CD4-positive, alpha-beta T cell treated with Interleukin-4 for 1 hour (primary cell): ENCODE results near the gene TRIM44.
"Not testable (repeated sequence)": the region's sequence is repeated elsewhere in the genome, so short reads cannot be mapped to it uniquely, and the experiment has no call there.

Experiments
- DNase-seq, 2 donors: peaks; one replicate each; pipeline ENCODE4 v3.0.0-alpha.2; 2020 to 2022

TRIM44 gene

GRCh38 chr11:35761899-35762298, 99.3 kb downstream of the TRIM44 start:
- no peak for DNase-seq

GRCh38 chr11:35763301-35763700, 100.7 kb downstream of the TRIM44 start:
- no peak for DNase-seq

GRCh38 chr11:35763765-35764164, 101.2 kb downstream of the TRIM44 start:
- DNase-seq = no peak

- DNase-seq = no peak
Observed at GRCh38 chr11:35764417-35764816, 101.8 kb downstream of the TRIM44 start.

GRCh38 chr11:35765211-35765610, 102.6 kb downstream of the TRIM44 start:
- DNase-seq = no peak

DNA sequence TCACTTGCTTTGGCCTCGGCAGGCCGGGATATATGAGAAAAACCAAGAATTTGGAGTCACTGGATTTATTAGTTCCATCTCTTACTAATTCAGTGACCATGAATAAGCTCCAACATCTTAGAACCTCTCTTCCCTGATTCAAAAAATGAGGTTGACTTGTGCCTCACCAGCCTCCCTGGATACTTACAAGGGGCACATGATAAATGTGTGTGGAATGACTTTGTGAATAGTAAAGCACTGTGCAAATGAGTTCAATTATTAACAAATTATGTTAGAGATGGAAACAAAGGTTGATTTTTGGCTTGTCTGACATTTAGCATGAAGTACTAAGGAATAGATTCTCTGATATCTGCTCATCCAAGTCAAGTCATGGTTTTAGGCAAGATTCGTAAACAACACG, 104.1 kb downstream of the TRIM44 start:
- no peak for DNase-seq

DNA sequence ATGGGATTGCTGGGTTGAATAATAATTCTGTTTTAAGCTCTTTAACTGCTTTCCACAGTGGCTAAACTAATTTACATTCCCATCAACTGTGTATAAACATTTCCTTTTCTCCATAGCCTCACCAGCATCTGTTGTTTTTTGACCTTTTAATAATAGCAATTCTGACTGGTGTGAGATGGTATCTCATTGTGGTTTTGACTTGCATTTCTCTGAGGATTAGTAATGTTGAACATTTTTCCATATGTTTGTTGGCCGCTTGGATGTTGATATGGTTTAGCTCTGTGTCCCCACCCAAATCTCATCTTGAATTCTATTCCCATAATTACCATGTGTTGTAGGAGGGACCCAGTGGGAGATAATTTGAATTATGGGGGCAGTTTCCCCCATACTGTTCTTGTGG, 107.8 kb downstream of the TRIM44 start:
- not testable (repeated sequence) for DNase-seq

- no peak for DNase-seq
Observed at GRCh38 chr11:35771722-35772121, 109.1 kb downstream of the TRIM44 start.

- DNase-seq = not testable (repeated sequence)
Observed at GRCh38 chr11:35777241-35777640, 114.7 kb downstream of the TRIM44 start.

DNA sequence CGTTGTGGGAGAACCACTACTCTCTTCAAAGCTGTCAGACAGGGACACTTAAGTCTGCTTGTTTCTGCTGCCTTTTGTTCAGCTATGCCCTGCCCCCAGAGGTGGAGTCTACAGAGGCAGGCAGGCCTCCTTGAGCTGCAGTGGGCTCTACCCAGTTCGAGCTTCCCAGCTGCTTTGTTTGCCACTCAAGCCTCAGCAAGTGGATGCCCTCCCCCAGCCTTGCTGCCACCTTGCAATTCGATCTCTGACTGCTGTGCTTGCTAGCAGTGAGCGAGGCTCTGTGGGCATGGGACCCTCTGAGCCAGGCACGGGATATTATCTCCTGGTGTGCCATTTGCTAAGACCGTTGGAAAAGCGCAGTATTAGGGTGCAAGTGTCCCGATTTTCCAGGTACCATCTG, 116.4 kb downstream of the TRIM44 start:
- not testable (repeated sequence) for DNase-seq

DNA sequence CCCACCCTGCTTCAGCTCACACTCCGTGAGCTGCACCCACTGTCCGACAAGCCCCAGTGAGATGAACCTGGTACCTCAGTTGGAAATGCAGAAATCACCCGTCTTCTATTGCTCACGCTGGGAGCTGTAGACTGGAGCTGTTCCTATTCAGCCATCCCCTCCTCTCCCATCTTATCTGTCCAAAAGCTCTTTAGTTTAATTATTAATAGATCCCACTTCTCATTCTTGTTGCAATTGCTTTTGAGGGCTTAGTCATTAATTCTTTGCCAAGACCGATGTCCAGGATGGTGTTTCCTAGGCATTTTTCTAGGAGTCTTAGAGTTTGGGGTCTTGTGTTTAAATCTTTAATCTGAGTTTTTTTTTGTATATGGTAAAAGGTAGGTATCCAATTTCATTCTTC, 116.8 kb downstream of the TRIM44 start:
- DNase-seq = no peak

GRCh38 chr11:35780951-35781860, 118.6 kb downstream of the TRIM44 start:
- no peak for DNase-seq

- no peak for DNase-seq
Observed at GRCh38 chr11:35781861-35782470, 119.4 kb downstream of the TRIM44 start.

GRCh38 chr11:35783809-35784208, 121.2 kb downstream of the TRIM44 start:
- no peak for DNase-seq

DNA sequence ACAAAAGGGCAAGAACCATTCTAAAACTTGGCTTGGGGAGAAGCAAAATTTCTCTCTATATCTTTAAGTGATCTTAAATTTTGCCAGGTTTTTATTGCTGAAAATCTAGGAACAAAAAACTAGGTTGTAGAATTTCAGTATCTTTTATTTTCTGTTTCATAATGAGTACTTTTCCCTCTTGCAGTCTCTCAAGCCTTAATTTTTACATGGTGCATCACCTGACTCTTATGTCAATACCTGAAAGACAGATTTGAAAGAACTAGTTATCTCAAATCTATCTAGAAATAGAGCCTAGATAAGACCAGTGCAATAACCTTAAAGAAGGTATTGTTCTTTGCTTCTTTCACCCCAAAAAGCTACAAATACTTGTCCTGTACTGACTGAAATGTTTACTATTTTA, 122.1 kb downstream of the TRIM44 start:
- DNase-seq = no peak

DNA sequence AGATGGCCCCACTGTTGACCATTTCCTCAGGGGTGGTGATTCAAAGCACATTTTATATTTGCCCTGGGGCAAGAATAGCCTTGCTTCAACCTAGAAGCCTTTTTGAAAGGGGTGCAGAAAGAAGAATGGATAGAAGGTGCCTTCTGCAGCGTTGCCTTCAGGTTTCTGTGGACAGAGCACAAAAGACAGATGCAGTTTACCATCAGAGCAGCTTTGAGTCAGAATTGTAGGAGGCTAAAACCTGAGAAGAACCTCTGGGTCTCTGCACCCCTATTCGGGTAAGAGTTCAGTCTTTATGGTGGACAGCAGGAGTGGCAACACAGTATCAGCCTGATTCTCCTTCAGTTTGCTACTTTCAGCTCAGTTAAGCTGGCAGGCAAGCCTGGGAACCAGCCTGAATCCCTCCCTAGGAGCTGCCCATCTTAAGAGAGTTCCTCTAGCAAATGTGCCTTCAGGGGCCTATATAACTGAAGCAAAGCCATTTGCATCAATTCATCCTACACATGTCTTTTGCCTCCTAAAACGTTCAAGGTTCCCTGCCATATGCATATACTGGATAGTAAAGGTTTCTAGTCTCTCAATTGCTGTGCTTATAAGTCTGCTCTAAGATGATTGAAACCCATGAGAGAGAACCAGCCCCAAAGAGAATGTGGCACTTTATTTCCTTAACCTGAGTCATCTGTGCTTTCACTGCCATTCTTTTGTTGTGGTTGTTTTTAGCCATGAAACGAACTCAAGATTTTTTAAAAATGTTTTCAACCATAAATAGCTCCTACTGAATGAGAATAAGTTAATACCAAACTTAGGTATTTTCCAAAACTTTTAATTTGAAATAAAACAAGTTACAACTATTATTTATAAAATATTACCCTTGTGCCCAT, 123.0 kb downstream of the TRIM44 start:
- no peak for DNase-seq

DNA sequence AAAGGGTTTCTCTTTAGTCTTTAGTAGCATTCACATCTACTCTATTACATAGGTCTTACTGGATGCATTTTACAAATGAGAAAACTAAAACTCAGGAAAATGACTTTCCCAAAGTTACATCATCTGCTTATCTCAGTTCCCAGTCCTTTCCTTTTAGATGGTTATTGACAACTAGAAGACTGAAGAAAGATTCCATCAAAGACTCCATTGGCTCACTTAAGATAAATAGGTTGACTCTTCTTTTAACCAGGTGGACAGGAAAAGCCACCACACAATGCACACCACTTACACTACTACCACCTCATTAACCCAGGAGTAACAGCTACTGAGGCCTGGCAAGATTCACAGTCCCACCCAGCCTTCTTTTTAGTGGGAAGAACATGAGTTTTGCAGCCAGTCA, 123.6 kb downstream of the TRIM44 start:
- DNase-seq = no peak

DNA sequence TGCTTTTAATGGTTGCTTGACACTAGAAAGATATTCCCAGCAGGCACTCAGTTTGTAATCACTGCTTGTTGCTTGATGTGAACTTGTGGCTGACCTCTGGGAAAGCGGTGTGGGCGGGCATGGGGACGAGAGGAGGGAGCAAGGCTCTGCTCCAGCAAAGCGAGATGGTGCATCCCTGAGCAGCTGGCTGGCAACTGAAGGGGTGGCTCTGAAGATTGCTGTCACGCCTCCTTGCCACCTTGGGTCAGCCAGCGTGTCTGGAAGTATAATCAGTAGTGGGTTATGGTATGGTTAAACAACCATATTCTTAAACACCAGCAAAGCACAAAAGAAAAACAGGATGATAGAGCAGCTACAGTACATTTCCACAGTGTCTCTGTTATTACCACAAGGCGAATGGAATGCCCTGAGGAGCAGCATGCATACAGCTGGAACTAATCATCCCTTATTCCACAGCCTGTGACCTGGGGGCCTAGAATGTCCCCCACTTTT, 124.5 kb downstream of the TRIM44 start:
- no peak for DNase-seq

GRCh38 chr11:35787626-35788025, 125.1 kb downstream of the TRIM44 start:
- no peak for DNase-seq

GRCh38 chr11:35791088-35791958, 128.7 kb downstream of the TRIM44 start:
- DNase-seq = no peak

GRCh38 chr11:35792148-35792845, 129.7 kb downstream of the TRIM44 start:
- no peak for DNase-seq

GRCh38 chr11:35792846-35793192, 130.2 kb downstream of the TRIM44 start:
- DNase-seq = no peak
